ENCODE measurements around the gene EDC4. TPM values are rescaled to one million over a fixed set of nuclear protein-coding genes. Genes with fewer than 3 reads are reported as not detected.

EDC4 gene
- polyA plus RNA-seq, 4 donors: 30.6 to 76.5 (median 55.2) TPM

GRCh38 chr16:67930191-67930590, 57.3 kb downstream of the EDC4 start:
- Histone ChIP-seq H3K9me3 (ENCODE audit: control insufficient read depth in 2 of 2, insufficient read depth in 1 of 2, low read depth in 1 of 2, low read length in 1 of 2) (no peaks in the 10 kb centered on the region), H3K36me3 (ENCODE audit: control insufficient read depth in 3 of 3, insufficient read depth in 2 of 3, low read depth in 1 of 3, low read length in 3 of 3) (peaks cover 0 to 95% (median 2%) of the 10 kb centered on the region in 3 donors), H3K4me1 (ENCODE audit: control insufficient read depth in 3 of 3, insufficient read depth in 2 of 3, low read depth in 1 of 3, low read length in 2 of 3) (peaks cover 2 to 6% (median 4%) of the 10 kb centered on the region in 3 donors), H3K27me3 (ENCODE audit: control insufficient read depth in 3 of 3, insufficient read depth in 3 of 3, low read length in 3 of 3) (no peaks in the 10 kb centered on the region), H3K27ac (ENCODE audit: low read depth in 1 of 3, low read length in 2 of 3) (no peak overlapping the region), H3K4me3 (ENCODE audit: low read depth in 1 of 3, low read length in 3 of 3) (no peak overlapping the region)
- no peak for FAIRE-seq
- WGBS, 3 donors: 94% methylated on average over 14 of the region's 14 CpGs
- DNase-seq: no peak

GRCh38 chr16:67930678-67931211, 57.9 kb downstream of the EDC4 start:
- no peak for DNase-seq
- Histone ChIP-seq H3K4me1 (ENCODE audit: control insufficient read depth in 3 of 3, insufficient read depth in 2 of 3, low read depth in 1 of 3, low read length in 2 of 3) (peaks cover 2 to 10% (median 4%) of the 10 kb centered on the region in 3 donors), H3K27ac (ENCODE audit: low read depth in 1 of 3, low read length in 2 of 3) (no peak overlapping the region), H3K9me3 (ENCODE audit: control insufficient read depth in 2 of 2, insufficient read depth in 1 of 2, low read depth in 1 of 2, low read length in 1 of 2) (no peaks in the 10 kb centered on the region), H3K36me3 (ENCODE audit: control insufficient read depth in 3 of 3, insufficient read depth in 2 of 3, low read depth in 1 of 3, low read length in 3 of 3) (peaks cover 0 to 93% (median 2%) of the 10 kb centered on the region in 3 donors), H3K27me3 (ENCODE audit: control insufficient read depth in 3 of 3, insufficient read depth in 3 of 3, low read length in 3 of 3) (no peaks in the 10 kb centered on the region), H3K4me3 (ENCODE audit: low read depth in 1 of 3, low read length in 3 of 3) (no peak overlapping the region)
- WGBS, 3 donors: 94 to 97% (median 95%) methylated on average over 14 to 17 of the region's 17 CpGs
- FAIRE-seq: no peak

Other genes starting within 250 kb of the EDC4 start
- 1 to 10 TPM; 1.5 to 7.6 (median 3.0) TPM for gene CARMIL2, start 227.9 kb upstream of the EDC4 start, polyA plus RNA-seq
- gene ACD, start 212.8 kb upstream of the EDC4 start, polyA plus RNA-seq: 10 to 100 TPM in 3 of 4 donors, 1 to 10 TPM in 1; 7.2 to 31.4 (median 13.7) TPM
- 1 to 10 TPM; 1.0 to 6.8 (median 2.7) TPM for gene PARD6A, start 212.1 kb upstream of the EDC4 start, polyA plus RNA-seq
- gene ENKD1, start 206.3 kb upstream of the EDC4 start, polyA plus RNA-seq: 10 to 100 TPM in 3 of 4 donors, 1 to 10 TPM in 1; 4.1 to 13.2 (median 12.2) TPM
- 1 to 10 TPM in 3 of 4 donors, not detected in 1; 1.2 to 3.2 (median 1.9) TPM for gene C16orf86, start 206.2 kb upstream of the EDC4 start, polyA plus RNA-seq
- 10 to 100 TPM in 2 of 4 donors, 1 to 10 TPM in 2; 4.8 to 28.6 (median 12.0) TPM for gene GFOD2, start 153.7 kb upstream of the EDC4 start, polyA plus RNA-seq
- gene RANBP10, start 66.5 kb upstream of the EDC4 start, polyA plus RNA-seq: 10 to 100 TPM in 2 of 4 donors, 1 to 10 TPM in 2; 5.9 to 21.8 (median 10.1) TPM
- under 1 TPM in 2 of 4 donors, not detected in 2; 0.72 to 0.80 TPM for gene TSNAXIP1, start 66.2 kb upstream of the EDC4 start, polyA plus RNA-seq
- gene THAP11, start 30.7 kb upstream of the EDC4 start, polyA plus RNA-seq: 10 to 100 TPM; 15.0 to 25.0 (median 19.2) TPM
- 100 to 1,000 TPM in 2 of 4 donors, 10 to 100 TPM in 2; 77.3 to 115 (median 102) TPM for gene NUTF2, start 26.1 kb upstream of the EDC4 start, polyA plus RNA-seq
- 100 to 1,000 TPM in 1 of 4 donors, 10 to 100 TPM in 3; 25.3 to 111 (median 43.9) TPM for gene CENPT, start 25.4 kb upstream of the EDC4 start, polyA plus RNA-seq
- 1 to 10 TPM in 3 of 4 donors, under 1 TPM in 1; 0.69 to 6.0 (median 2.0) TPM for gene NRN1L, start 11.8 kb downstream of the EDC4 start, polyA plus RNA-seq
- 10 to 100 TPM; 13.8 to 29.2 (median 23.6) TPM for gene PSKH1, start 20.2 kb downstream of the EDC4 start, polyA plus RNA-seq
- gene CTRL, start 58.8 kb downstream of the EDC4 start, polyA plus RNA-seq: 1 to 10 TPM in 3 of 4 donors, under 1 TPM in 1; 0.81 to 6.7 (median 3.4) TPM
- 100 to 1,000 TPM in 3 of 4 donors, 10 to 100 TPM in 1; 90.6 to 354 (median 221) TPM for gene PSMB10, start 63.8 kb downstream of the EDC4 start, polyA plus RNA-seq
- gene LCAT, start 71.1 kb downstream of the EDC4 start, polyA plus RNA-seq: 10 to 100 TPM in 1 of 4 donors, 1 to 10 TPM in 2, under 1 TPM in 1; 0.54 to 10.1 (median 2.9) TPM
- 10 to 100 TPM in 2 of 4 donors, 1 to 10 TPM in 2; 1.1 to 17.3 (median 7.0) TPM for gene SLC12A4, start 95.6 kb downstream of the EDC4 start, polyA plus RNA-seq
- under 1 TPM in 3 of 4 donors, not detected in 1; 0.06 to 0.27 (median 0.10) TPM for gene DPEP3, start 107.4 kb downstream of the EDC4 start, polyA plus RNA-seq
- 1 to 10 TPM in 3 of 4 donors, not detected in 1; 1.4 to 4.1 (median 3.2) TPM for gene DPEP2, start 126.4 kb downstream of the EDC4 start, polyA plus RNA-seq
- not detected for gene DPEP2NB, start 142.9 kb downstream of the EDC4 start, polyA plus RNA-seq
- gene DDX28, start 150.2 kb downstream of the EDC4 start, polyA plus RNA-seq: 10 to 100 TPM in 2 of 4 donors, 1 to 10 TPM in 2; 3.8 to 14.6 (median 9.6) TPM
- gene DUS2, start 150.2 kb downstream of the EDC4 start, polyA plus RNA-seq: 10 to 100 TPM in 2 of 4 donors, 1 to 10 TPM in 2; 7.6 to 12.6 (median 10.0) TPM
- gene NFATC3, start 212.3 kb downstream of the EDC4 start, polyA plus RNA-seq: 10 to 100 TPM; 10.8 to 26.8 (median 13.7) TPM

All from small intestine (tissue), 7 donors.